Globus pallidus (tissue), 1 donor: ENCODE data around the gene TNRC6C.
A peak's percentile ranks its signal among the peaks of the same experiment; 100 is the strongest.
"Not testable (repeated sequence)": the region's sequence is repeated elsewhere in the genome, so short reads cannot be mapped to it uniquely, and the experiment has no call there.

Source experiments
- DNase-seq: peaks from one replicate; pipeline ENCODE4 v3.0.0-alpha.2; 2015; ENCODE audit warnings: low spot score

Gene TNRC6C

GRCh38 chr17:78046923-78047322 is 88.4 kb downstream of the TNRC6C start:
- DNase-seq = no peak

GRCh38 chr17:78048346-78049292 is 90.1 kb downstream of the TNRC6C start:
- DNase-seq = no peak

- no peak for DNase-seq
These were observed 91.1 kb downstream of the TNRC6C start for GRCh38 chr17:78049609-78050008.

DNA sequence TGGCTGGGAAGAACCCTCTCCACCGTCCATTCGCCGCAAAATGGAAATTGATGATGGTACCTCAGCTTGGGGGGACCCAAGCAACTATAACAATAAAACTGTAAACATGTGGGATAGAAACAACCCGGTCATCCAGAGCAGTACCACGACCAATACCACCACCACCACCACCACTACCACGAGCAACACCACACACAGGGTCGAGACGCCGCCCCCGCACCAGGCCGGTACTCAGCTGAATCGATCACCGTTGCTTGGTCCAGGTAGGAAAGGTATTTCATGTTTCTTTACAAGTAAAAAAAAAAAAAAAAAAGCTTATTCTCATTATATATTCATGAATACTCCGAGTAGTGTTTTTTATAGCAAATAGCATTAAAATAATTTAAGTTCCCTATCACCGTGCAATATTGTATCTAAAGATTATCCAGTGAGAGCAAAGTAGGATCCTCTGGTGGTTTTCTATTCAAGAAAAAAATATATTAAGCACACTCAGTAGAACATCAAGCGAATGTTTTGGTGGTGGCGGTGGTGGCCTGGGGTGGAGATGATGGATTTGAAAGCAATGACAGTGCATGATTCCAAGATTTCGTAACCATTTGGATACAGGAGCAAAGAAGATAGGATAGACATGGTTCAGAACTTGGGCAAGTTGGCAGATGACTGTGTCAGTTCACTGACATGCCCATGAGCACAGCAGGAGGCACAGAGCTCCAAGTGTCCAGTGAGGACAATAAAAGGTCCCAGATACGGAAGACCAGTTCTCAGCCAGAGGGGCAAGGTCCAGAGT is 92.9 kb downstream of the TNRC6C start:
- no peak for DNase-seq

DNA sequence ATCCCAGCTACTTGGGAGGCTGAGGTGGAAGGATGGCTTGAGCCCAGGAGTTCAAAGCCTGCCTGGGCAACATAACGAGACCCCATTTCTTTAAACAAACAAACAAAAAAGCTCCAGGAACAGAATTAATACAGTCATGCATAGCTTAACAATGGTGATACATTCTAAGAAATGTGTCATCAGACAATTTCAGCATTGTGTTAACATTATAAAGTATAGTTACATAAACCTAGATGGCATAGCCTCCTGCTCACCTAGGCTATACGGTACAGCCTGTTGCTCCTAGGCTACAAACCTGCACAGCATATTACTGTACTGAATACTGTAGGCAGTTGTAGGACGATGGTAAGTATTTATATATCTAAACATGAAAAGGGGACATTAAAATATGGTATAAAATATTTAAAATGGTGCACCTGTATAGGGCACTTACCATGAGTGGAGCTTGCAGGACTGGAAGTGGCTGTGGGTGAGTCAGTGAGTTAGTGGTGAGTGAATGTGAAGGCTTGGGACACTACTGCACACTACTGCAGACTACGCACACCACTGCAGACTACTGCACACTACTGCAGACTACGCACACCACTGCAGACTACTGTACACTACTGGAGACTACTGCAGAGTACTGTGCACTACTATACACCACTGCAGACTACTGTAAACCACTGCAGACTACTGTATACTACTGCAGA is 95.4 kb downstream of the TNRC6C start:
- no peak for DNase-seq

GRCh38 chr17:78057113-78057740 is 98.7 kb downstream of the TNRC6C start:
- no peak for DNase-seq

DNA sequence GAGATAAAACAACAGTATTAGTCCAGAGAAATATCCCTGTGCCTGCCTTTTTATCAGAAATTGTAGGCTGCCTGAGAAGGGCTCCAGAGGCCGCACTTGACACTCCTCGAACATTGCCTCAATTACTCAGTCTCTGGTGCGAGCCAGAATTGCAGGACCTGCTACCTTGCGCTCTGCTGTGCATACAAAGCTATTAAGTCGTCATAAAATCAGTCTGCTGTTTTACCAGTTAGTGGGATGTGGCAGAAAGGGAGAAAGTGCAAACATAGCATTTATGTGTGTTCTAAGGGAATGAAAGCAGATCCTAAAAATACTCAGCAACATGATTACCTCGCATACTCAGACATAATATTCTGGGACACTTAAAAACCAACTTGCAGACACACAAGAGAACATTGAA is 99.5 kb downstream of the TNRC6C start:
- no peak for DNase-seq

DNA sequence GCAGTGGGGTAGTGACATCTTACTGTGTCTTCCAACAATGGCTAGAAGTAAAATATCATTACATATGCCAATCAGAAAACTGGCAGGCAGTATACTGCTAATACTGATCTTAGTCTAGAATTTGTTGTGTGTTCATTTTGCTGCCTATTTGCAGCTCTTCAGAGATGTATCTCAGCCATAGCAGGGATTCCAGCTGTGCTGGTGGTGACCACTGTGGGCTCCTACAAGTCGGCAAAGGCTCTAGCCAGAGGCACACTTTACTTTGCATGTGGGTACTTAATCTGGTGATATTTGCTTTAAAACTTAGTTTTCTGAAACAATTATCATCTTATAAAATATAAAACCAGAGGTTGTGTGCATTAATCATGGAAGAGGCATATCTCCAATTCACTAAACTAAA is 100.1 kb downstream of the TNRC6C start:
- no peak for DNase-seq

GRCh38 chr17:78062596-78062995 is 104.1 kb downstream of the TNRC6C start:
- no peak for DNase-seq

DNA sequence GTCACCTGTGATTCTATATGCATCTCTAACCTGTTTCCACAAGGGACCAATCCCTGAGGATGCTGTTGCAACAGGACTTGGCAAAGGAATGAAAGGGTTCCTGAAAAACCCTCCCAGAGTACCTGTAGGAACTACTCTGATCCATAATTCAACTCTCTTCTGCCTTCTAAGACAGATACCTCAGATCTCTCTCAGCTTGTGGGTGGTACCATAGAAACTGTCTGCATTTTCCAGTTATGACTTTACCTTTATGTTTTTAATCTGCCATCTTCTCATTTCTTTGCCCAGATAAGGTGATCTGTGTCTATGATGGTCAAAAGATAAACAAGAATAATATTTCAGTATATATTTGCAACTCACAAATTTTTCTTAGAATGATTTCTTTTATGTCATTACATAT is 105.0 kb downstream of the TNRC6C start:
- DNase-seq = no peak

DNA sequence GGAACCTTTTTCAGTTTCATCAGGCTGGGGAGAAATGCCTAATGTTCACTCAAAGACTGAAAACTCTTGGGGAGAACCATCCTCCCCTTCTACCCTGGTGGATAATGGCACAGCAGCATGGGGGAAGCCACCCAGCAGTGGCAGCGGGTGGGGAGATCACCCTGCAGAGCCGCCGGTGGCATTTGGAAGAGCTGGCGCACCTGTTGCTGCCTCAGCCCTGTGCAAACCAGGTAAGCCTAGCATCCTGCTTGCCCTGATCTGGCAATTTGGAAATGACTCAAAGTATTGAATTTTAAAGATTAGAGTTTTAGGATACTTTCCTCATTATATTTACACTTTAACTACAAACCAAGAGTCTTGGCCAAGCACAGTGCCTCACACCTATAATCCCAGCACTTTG is 106.2 kb downstream of the TNRC6C start:
- no peak for DNase-seq

DNA sequence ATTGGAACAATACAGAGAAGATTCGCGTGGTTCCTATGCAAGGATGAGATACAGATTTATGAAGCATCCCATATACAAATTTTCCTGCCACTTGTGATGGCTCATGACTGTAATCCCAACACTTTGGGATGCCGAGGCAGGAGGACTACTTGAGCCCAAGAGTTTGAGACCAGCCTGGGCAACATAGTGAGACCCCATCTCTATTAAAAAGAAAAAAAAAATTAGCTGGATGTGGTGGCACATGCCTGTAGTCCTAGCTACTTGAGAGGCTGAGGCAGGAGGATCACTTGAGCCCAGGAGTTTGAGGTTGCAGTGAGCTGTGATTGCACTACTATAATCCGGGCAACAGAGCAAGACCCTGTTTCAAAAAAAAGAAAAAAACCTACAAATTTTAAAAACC is 108.5 kb downstream of the TNRC6C start:
- DNase-seq = not testable (repeated sequence)

GRCh38 chr17:78069695-78070094 is 111.2 kb downstream of the TNRC6C start:
- no peak for DNase-seq

GRCh38 chr17:78072961-78073360 is 114.5 kb downstream of the TNRC6C start:
- DNase-seq = no peak

GRCh38 chr17:78075011-78075410 is 116.5 kb downstream of the TNRC6C start:
- DNase-seq = no peak

GRCh38 chr17:78075545-78075944 is 117.0 kb downstream of the TNRC6C start:
- DNase-seq = peak; percentile 86

- no peak for DNase-seq
These were observed 120.8 kb downstream of the TNRC6C start for GRCh38 chr17:78079253-78079652.

GRCh38 chr17:78081551-78081950 is 123.0 kb downstream of the TNRC6C start:
- no peak for DNase-seq

DNA sequence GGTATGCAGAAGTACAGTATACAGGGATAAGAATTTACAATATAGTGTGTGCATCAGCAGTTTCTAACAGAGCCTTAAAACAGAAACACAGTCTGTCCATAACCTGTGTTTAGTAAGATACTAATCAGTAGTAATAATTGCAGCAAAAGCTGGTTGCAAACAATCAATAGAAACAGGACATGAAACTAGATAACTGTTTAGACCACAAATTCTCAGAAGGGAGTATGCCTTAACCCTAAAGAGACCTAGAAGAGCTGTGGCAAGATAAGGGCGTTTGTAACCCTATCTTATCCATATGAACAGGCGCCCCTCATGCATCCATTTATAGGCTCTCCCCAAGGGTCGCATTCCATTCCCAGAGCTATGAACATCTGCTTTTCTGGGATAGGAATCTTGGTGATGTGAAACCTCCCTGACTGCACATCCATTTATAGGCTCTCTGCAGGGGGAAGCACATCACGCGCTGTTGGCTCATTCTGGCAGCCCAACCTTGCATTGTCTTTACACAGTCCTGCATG is 123.9 kb downstream of the TNRC6C start:
- DNase-seq = peak; percentile 49

DNA sequence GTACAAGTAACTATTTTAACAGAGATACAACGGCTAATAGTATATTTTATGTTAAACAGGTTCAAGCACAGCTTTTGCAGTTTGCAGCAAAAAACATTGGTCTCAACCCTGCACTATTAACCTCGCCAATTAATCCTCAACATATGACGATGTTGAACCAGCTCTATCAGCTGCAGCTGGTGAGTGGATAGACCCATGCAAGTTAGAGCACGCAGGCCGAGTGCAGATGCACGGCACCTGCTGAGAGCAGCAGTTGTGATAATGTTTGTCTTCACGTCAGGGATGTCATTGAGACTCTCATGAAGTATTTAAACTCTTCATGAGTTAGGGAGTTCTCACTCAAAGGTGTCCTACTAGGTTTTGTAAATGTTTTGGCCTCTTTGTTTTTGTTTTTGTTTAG is 124.5 kb downstream of the TNRC6C start:
- no peak for DNase-seq

- DNase-seq = no peak
These were observed 128.2 kb downstream of the TNRC6C start for GRCh38 chr17:78086740-78087139.

GRCh38 chr17:78088529-78088928 is 130.0 kb downstream of the TNRC6C start:
- no peak for DNase-seq
